HL-60/S4 (cell line): Measurements from ENCODE around the gene KIF27.
"Not testable (repeated sequence)": the region's sequence is repeated elsewhere in the genome, so short reads cannot be mapped to it uniquely, and the experiment has no call there.

Experiments used
- in situ Hi-C: fragments of 300-500 bp; cut with MboI; formaldehyde crosslinking; loops from 2 replicates; pipeline ENCODE4 v1.14.3; 2022; ENCODE audit warnings: low sequenced_read_pairs

Gene KIF27

DNA sequence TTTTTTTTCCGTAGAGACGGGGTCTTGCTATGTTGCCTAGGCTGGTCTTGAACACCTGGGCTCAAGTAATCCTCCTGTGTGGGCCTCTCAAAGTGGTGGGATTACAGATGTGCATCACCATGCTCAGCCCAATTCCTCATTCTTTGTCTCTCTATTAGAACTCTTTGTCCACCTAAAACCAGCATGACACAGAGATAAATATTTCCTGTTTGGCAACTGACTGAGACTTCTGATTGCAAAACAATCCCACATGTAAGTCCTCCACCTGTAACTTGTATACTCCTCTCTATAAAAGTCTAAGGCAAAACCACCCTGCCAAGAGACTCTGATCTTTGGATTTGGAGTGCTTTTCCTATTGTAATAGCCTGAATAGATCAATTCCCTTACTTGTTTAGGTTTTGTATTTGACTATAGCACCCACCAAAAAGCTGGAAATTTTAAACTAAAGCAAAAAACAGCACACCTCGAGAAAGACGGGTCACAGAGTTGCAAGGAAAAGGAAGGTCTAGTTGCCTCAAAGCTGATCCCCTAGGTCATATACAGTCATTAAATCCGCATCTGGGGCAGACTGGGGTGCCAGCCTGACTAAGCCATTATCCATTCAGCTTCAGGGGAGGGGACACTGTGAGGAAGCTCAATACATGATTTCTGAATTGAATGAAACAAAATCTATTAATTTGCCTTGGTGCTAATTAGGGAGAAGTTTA lies 13.5 kb upstream of the KIF27 start:
- in situ Hi-C loops: loop anchor here (10.0 kb wide), 1 partner anchor 320 kb away; no protein-coding TSS in a partner anchor

DNA sequence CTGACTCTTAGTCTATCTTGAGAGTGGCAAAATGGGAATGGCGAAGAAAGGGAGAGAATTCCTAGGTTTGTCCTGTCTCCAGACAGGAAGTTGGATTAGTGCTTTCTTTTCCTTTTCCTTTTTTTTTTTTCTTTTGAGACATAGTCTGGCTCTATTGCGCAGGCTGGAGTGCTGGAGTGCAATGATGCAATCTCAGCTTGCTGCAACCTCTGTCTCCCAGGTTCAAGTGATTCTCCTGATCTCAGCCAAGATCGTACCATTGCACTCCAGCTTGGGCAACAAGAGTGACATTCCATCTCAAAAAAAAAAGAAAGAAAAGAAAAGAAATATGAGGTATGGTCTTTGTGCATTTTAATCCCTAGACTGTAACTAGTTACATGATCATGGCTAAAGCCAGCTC lies 12.6 kb upstream of the KIF27 start:
- in situ Hi-C loops: loop anchor here (10.0 kb wide), 1 partner anchor 321 kb away; no protein-coding TSS in a partner anchor

DNA sequence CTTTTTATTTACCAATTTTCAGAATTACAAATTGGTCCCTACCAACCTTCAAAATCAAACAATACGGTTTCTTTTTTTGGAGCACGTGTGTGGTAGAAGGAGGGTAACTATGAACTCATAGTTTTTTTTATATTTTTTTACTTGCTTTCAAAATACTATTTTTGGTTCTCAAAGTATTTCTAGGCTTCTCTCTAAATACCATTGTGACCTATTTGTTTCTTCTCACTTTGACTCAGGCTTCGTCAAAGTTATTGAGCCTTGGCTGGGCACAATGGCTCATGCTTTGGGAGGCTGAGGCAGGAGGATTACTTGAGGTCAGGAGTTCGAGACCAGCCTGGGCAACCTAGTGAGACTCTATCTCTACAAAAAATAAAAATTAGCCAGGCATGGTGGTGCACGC lies 11.6 kb upstream of the KIF27 start:
- in situ Hi-C loops: loop anchor here (10.0 kb wide), 1 partner anchor 322 kb away; no protein-coding TSS in a partner anchor

DNA sequence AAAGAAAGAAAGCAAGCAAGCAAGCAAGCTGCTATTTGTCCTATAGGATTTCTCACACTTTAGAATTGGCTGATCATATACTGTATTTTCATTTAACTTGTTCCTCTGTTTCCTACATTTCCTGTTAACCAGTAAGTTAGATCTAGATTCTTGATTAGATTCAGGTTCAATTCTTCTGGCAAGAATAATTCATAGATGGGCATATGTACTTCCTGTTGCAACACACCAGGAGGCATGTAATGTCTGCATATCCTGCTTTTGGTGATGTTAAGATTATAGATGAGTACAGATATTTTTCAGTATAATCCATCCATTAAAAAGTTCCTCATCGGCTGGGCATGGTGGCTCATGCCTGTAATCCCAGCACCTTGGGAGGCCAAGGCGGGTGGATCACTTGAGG lies 10.8 kb upstream of the KIF27 start:
- in situ Hi-C loops: loop anchor here (10.0 kb wide), 1 partner anchor 323 kb away; no protein-coding TSS in a partner anchor

DNA sequence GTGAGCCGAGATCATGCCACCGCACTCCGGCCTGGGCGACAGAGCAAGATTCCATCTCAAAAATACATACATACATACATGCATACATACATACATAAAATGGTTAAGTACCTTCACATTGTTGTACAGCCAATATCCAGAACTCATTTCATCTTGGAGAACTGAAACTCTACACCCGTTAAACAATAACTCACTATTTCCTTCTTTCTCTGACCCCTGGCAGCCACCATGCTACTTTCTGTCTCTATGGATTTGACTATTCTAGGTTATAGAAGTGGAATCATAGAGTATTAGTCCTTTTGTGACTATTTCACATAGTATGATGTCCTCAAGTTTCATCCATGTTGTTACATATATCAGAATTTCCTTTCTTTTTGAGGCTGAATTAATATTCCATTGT lies 9.6 kb upstream of the KIF27 start:
- in situ Hi-C loops: loop anchor here (10.0 kb wide), 1 partner anchor 324 kb away; no protein-coding TSS in a partner anchor

DNA sequence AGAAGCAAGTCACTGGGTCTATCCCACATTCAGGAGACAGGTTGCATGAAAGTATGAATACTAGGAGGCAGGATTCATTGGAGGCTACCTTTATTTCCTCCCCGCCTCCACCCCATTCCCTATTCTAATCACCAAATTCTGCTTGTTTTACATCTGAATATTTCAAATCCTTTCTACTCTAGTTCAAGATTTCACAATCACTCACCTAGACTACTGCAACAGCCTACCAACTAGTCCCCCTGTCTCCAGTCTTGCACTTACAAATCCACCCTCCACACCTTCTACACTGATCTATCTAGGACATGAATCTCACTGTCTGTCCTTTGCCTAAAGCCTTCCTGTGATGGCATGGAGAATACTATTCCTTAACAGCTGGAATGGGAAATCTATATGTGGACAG lies 6.4 kb upstream of the KIF27 start:
- in situ Hi-C loops: no loop called here

DNA sequence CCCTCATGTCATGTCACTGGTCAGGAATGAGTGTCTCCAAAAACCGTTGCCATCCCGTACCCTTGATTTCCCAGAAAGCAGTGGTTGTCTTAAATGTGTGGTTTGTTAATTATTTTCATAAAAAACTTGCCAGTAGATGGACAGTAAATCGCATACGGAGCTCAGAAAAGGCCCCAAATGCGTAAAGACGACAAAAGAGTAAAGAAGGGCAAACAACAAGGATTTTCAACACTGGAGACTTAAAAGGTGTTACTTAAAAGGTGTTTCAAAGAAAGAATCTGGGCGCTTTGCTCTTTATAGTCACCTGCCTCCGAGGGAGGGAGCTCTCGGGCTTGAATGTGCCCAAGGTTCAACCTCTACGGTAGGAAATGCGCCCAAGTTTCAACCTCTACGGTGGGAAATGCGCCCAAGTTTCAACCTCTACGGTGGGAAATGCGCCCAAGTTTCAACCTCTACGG lies 734 bp downstream of the KIF27 start:
- in situ Hi-C loops: loop anchor here (25.0 kb wide), 1 partner anchor 583 kb away; no protein-coding TSS in a partner anchor

DNA sequence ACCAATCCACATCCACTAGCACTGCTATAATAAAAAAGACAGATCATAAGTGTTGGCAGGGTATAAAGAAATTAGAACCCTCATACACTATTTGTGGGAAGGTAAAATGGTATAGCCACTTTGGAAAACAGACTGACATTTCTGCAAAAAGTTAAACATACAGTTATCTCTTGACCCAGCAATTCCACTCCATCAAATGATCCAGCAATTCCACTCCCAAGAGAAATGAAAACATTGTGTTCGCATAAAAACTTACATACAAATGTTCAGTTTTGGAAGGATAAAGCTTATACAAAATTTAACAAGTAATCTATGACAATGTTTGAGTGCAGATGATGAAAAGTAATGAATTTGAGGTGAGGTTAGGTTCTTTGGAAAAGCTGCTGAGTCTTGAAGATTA lies 2.1 kb downstream of the KIF27 start:
- in situ Hi-C loops: loop anchor here (10.0 to 25.0 kb wide), 2 partner anchors 294 to 582 kb away; partner anchors contain the start of gene IDNK

DNA sequence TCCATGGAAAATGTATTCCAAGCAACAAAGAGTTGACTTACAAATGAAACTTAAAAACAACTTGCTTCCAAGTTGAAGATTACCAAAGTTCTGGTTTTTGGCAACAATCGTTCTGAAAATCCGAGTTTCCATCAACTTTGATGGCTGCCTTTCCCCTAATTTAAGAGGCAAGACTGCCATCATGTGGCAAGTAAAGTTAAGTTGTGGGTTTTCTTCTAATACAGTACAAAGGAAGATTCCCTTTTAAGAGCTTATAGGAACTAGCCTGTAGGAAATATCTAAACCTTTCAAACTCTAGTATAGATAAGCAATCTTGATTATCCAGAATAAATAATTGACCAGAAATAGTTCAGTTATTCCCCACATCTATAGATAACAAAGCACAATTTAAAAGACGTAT lies 9.0 kb downstream of the KIF27 start:
- in situ Hi-C loops: loop anchor here (10.0 to 25.0 kb wide), 2 partner anchors 287 to 575 kb away; partner anchors contain the start of gene IDNK

DNA sequence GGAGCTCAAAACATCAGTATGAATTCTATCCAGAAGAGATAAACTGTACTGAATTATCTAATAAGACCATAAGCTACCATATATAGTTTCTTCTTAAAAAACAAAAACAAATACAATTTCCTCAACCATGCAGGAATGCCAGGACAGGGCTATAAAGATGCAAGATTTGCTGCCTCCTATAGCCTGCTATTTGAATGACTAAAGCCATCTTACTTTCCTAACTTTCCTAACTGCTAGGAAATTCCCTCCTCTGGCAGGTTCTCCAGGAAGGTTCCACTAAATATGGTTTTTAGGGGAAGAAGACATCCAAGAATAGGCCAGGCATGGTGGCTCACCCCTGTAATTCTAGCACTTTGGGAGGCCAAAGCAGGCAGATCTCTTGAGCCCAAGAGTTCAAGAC lies 15.1 kb downstream of the KIF27 start:
- in situ Hi-C loops: loop anchor here (25.0 kb wide), 1 partner anchor 569 kb away; no protein-coding TSS in a partner anchor

DNA sequence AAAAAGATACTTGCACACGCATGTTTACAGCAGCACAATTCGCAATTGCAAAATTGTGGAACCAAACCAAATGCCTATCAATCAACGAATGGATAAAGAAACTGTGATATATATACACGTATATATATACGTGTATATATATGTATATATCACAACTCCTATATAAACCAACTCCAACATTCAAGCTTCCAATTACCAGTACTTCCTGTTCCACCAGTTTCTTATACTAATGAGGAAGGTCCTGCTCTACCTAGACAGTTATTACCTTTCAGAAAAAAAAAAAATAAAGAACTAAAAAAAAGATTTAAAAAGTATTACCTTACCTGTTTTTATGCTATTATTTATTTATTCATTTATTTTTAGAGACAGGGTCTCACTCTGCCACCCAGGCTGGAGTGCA lies 20.6 kb downstream of the KIF27 start:
- in situ Hi-C loops: loop anchor here (25.0 kb wide), 1 partner anchor 563 kb away; no protein-coding TSS in a partner anchor

DNA sequence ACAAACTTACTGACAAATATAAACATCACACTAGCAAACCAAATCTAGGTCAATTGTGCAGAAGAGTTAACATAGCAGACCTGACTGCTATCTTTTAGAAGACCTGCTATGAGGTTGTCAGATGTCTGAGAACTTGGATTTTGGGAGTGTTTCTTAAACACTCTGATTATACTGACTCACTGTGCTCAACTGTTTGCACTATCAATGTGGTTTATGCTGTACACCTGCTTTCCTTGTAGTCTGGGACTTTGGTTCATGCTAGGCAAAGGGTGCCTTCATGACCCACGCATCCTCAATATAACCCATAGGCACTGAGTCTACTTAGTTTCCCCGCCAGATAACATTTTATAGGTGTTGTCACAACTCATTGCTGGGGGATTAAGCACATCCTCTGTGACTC lies 26.9 kb downstream of the KIF27 start:
- in situ Hi-C loops: not testable (repeated sequence)

DNA sequence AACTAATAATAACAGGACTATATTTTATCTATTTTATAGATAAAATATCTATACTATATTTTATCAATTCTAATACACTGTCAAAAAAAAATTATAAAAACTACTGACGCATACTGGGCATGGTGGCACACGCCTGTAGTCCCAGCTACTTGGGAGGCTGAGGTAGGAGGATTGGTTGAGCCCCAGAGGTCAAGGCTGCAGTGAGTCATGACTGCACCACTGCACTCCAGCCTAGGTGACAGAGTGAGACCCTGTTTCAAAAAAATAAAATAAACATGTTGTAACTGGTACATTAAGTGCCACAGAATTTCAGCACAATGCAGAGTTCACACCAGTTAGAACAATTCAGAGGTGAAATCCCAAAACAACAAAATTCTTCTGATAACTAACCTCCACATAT lies 34.7 kb downstream of the KIF27 start:
- in situ Hi-C loops: not testable (repeated sequence)

DNA sequence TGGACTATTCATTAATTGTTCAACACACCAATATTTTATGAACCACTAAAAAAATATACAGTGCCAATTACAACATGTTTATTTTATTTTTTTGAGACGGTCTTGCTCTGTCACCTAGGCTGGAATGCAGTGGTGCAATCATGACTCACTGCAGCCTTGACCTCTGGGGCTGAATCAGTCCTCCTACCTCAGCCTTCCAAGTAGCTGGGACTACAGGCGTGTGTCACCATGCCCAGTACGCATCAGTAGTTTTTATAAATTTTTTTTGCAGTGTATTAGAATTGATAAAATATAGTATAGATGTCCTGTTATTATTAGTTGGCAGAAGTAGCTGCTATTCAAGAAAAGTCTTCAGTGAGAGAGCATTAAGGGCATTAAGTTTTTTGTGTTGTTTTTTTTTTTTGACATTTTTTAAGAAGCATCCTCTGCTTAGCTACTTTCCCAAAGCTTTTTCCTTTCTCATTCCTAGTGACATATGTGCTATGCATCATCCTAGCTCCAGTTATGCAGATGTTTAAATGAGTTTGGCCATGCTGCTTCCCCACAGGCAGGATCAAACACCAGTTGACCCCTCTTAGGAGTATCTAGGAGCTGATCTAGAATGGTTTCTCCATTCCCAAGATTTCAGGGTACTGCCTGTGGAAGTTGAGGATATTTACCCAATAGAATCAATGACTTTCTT lies 35.5 kb downstream of the KIF27 start:
- in situ Hi-C loops: not testable (repeated sequence)

DNA sequence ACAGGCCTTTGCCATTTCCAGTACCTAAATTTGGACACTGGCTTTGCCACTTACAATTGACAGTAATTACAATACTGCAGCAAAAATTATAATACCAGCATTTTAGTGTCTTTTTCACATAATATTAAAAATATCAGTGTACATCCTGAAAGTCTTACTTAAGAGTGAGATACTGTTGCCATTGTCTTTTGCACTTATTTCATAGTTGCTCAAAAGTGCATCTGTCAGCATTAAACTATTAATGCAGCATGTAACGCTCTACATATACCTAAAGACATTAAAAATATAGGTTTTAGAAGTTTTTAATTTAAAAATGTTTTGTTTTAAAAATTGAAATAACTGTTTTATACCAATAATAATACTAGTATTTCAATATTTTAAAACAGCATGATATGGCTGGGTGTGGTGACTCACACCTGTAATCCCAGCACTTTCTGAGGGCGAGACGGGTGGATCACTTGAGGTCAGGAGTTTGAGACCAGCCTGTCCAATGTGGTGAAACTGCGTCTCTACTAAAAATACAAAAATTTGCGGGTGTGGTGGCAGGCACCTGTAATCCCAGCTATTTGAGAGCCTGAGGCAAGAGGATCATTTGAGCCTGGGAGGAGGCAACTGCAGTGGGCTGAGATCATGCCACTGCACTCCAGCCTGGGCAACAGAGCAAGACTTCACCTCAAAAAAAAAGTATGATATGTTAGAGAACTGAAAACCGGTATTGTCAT lies 39.4 kb downstream of the KIF27 start:
- in situ Hi-C loops: not testable (repeated sequence)

DNA sequence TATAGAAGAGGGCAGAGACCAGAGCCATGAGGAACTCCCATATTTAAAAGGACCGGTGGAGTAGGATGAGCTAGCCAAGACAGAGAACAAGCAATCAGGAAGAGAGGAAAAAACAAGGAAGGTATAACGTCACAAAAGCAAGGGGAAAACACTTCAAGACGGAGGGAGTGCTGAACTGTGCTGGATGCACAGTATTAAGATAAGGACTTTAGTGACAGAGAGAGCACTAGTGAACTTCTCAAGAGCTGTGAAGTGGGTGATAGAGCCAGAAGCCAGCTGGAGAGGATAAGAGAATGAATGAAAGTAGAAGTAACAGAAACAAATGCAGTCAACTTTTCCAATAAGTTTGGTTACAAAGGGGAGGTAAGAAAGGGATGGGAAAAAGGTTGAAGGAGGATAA lies 45.7 kb downstream of the KIF27 start:
- in situ Hi-C loops: not testable (repeated sequence)

DNA sequence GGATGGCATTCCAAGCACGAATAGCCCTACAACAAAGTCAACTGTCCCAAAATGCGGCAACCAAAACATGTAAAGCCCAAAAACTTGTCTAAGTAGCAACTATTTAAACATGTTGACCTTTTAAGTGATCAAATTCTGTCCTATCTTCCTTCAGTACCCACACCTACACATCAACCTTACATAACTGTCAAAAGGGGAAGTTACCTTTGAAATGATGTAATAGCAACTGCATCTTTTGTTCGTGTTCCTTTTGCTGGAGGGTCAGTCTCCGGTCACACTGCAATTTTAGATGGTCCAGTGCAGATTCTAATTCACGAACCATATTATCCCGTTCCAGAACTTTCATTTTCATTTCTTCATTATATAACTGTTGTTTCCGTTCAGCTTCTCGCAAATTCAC lies 71.3 kb downstream of the KIF27 start:
- in situ Hi-C loops: not testable (repeated sequence)

DNA sequence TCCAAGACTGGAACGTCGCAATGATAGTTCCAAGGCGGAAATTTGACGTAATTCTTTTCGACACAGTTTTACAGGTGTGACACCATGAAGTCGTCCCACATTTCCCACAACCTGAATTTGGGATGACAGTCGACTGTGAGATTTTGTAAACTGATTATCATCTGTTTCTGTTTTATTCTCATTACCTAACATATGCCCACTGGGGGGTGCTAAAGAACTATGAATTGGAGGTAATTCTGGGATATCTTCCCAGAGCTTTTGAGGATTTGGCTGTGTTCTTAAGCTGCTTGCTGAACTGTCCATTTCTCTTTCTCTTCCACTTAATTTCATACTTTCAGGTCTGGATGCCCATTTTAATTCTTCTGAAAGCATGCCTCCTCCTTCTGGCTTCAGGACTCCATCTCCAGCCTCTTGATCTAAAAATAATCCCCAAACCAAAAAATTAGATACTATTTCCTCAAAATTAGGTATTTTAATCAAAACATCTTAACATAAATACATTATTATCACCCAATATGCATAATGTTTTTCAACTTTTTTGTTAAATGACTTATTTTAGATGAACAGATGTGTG lies 84.1 kb downstream of the KIF27 start:
- in situ Hi-C loops: not testable (repeated sequence)

DNA sequence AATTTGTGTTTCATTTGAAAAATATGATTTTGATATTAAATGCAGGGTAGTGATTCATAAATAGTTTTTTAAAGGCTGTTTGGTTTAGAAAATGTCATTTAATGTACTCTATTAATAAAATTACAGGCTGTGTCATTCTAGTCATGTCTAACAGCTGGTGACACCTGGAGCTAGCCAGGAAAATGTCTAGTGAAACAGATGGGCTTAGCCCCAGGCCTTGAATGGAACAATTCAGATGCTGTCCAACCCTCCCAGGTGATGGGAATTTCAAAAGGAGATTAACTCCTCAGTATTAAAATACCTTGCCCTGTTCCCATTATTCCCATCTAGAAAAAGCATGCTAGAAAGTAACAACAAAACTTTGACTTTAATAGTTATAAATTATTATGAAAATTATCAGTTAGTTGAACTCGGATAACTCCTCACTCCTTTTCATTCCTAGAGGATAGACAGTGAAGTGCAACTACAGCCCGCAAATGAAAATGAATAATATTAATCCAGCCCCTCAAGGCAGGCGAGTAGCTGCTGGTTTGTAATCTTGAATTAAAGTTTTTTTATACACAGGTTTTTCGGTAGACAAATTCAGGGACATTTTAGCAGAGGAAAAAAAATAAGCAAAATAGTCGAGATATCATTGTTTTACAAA lies 90.7 kb downstream of the KIF27 start:
- in situ Hi-C loops: not testable (repeated sequence)

DNA sequence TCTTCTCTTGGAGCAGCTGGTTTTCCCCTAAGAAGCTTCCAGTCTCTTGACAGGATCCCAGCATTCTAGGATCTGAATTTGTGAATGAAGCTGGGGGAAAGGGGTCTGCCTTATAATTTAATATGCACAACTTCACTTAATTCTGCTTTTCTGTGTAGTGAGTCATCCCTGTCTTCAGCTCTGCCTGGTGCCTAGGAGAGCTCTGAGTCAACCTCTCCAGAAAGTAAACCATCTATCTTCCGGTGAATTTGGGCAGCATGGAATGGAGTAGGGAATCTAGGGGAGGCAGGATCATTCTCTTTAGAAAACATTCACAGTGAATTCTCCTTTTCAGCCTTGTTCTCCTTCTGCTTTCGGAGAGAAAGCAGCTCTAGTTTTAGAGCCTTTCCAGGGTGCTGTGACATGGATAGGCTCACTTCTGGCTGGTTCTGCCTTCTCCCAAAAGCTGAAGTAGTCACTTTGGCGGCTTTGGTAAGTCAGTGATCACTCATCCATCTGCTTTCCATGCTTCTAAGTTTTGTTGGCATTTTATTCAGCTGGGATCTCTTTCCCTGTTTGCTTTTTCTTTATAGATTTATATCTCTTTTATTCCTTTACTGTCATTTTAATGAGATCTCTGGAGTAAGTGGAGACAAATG lies 96.1 kb downstream of the KIF27 start:
- in situ Hi-C loops: not testable (repeated sequence)
